Progenitor cell of endocrine pancreas (in vitro differentiated cells): ENCODE results near the gene LCORL. TPM values are rescaled to one million over a fixed set of nuclear protein-coding genes. Genes with fewer than 3 reads are reported as not detected.

ENCODE experiments used
- DNase-seq: peaks from one replicate; pipeline ENCODE4 v3.0.0; 2021; ENCODE audit warnings: low spot score; ENCODE audit not compliant: unreplicated experiment
- H3K27ac Mint-ChIP-seq: 2 replicates; pipeline ENCODE4 v1.8.0; 2021; ENCODE audit warnings: mild to moderate bottlenecking, moderate library complexity, mixed read lengths
- H3K27me3 Mint-ChIP-seq: 2 replicates; pipeline ENCODE4 v1.8.0; 2021; ENCODE audit warnings: mixed read lengths
- H3K36me3 Mint-ChIP-seq: 2 replicates; pipeline ENCODE4 v1.8.0; 2022; ENCODE audit warnings: mixed read lengths; ENCODE audit not compliant: insufficient read depth
- H3K4me1 Mint-ChIP-seq: 2 replicates; pipeline ENCODE4 v1.8.0; 2021; ENCODE audit warnings: low read depth, mixed read lengths
- H3K4me3 Mint-ChIP-seq: 2 replicates; pipeline ENCODE4 v1.8.0; 2021; ENCODE audit warnings: low read depth, mild to moderate bottlenecking, moderate library complexity, mixed read lengths
- H3K9me3 Mint-ChIP-seq: 2 replicates; pipeline ENCODE4 v1.8.0; 2021; ENCODE audit warnings: low read depth, mixed read lengths
- total RNA-seq: library from RNA; stranded (reverse); gene quantifications from 2 replicates; pipeline ENCODE4 v1.2.1, GENCODE V29; 2021
- TF ChIP-seq, protein P1 (sequence below): fragments of 200-600 bp; sonication (generic); IDR thresholded peaks from one replicate; pipeline ENCODE4 v1.5.0; 2021; ENCODE audit warnings: antibody characterized with exemption, mild to moderate bottlenecking; ENCODE audit not compliant: unreplicated experiment

Gene LCORL
- total RNA-seq, 1 donor from 2014 or later = 22.3 TPM

DNA sequence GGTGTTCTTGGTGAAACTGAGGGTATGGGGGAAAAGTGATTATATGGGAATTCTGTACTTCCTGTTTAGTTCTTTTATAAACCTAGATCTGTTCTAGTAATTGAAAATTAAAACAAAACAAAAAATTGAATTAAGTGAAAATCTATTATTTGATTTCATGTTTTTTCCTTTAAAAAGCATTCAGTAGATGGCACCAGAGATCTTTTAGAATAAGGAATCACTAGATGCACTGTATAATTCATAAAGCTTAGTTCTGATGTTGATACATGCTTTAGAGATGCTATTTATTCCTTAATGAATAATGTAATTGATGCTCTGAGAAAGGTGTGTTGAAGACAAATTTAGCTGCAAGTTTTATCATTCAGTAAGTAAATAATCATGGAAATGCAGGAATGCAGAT lies 87.3 kb downstream of the LCORL start:
- H3K9me3 Mint-ChIP-seq = peaks cover 41% of the 10 kb centered on the region
- no peak overlapping the region for H3K27ac Mint-ChIP-seq
- H3K4me1 Mint-ChIP-seq = no peaks in the 10 kb centered on the region
- DNase-seq = no peak
- TF ChIP-seq, protein P1, sequence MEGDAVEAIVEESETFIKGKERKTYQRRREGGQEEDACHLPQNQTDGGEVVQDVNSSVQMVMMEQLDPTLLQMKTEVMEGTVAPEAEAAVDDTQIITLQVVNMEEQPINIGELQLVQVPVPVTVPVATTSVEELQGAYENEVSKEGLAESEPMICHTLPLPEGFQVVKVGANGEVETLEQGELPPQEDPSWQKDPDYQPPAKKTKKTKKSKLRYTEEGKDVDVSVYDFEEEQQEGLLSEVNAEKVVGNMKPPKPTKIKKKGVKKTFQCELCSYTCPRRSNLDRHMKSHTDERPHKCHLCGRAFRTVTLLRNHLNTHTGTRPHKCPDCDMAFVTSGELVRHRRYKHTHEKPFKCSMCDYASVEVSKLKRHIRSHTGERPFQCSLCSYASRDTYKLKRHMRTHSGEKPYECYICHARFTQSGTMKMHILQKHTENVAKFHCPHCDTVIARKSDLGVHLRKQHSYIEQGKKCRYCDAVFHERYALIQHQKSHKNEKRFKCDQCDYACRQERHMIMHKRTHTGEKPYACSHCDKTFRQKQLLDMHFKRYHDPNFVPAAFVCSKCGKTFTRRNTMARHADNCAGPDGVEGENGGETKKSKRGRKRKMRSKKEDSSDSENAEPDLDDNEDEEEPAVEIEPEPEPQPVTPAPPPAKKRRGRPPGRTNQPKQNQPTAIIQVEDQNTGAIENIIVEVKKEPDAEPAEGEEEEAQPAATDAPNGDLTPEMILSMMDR = no peak
- H3K36me3 Mint-ChIP-seq = peaks cover 40% of the 10 kb centered on the region
- H3K4me3 Mint-ChIP-seq = no peak overlapping the region
- no peaks in the 10 kb centered on the region for H3K27me3 Mint-ChIP-seq

DNA sequence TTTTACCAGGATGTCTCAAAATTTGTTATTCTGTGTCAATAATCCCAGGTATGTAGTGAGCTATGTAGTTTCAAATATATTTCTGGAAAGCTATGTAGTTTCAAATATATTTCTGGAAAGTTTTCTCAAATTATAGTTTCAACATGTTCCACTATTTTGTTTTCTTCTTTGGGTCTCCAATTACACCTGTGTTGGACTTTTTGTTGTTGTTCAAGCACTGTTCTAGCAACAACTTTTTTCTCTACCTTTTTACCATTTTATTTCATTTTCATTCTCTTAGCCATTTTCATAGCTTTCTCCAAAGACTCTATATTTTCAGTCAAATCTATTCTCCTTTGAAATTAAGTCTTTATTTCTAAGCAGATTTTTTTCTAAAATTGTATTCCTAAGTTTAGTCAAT lies 88.4 kb downstream of the LCORL start:
- peaks cover 42% of the 10 kb centered on the region for H3K9me3 Mint-ChIP-seq
- DNase-seq = no peak
- TF ChIP-seq, protein P1 = no peak
- peaks cover 42% of the 10 kb centered on the region for H3K36me3 Mint-ChIP-seq
- no peaks in the 10 kb centered on the region for H3K27me3 Mint-ChIP-seq
- no peak overlapping the region for H3K4me3 Mint-ChIP-seq
- H3K27ac Mint-ChIP-seq = no peak overlapping the region
- no peaks in the 10 kb centered on the region for H3K4me1 Mint-ChIP-seq

DNA sequence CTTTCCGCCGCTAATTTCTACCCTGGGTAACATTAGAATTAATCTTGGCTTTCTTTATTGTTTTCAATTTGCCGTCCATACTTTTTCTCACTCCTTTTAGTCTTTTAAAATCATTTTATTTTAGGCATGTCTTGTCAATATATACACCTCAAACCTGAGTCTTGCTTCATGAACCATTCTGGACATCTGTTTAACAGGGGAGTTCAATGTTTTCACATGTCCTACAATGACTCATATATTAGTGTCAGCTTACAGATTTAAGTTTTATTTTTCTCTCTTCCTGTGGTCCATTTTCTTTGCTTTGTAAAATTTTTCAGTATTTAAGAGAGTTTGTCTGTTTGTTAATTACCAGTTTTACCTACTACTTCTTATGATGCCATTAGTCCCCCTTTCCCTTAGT lies 89.5 kb downstream of the LCORL start:
- Mint-ChIP-seq H3K9me3 (peaks cover 42% of the 10 kb centered on the region), H3K4me3 (no peak overlapping the region), H3K27me3 (no peaks in the 10 kb centered on the region), H3K36me3 (peaks cover 44% of the 10 kb centered on the region), H3K4me1 (no peaks in the 10 kb centered on the region), H3K27ac (no peak overlapping the region)
- TF ChIP-seq, protein P1 = no peak
- DNase-seq = no peak

DNA sequence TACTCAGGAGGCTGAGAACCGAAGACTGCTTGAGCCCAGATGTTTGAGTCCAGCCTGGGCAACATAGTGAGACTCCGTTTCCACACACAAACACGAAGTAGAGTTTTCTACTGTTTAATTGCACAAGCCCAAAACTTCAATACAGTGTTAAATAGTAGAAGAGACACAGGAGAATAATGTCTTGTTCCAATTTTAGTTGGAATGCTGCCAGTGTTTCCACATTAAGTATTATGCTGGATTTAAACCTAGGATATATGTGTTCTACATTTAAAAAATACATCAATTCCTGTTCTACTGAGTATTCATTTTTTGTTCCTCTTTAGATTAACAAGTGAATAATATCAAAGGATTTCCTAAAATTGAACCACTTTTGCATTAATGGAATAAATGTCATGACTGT lies 91.3 kb downstream of the LCORL start:
- H3K4me3 Mint-ChIP-seq = no peak overlapping the region
- no peak overlapping the region for H3K27ac Mint-ChIP-seq
- no peak for DNase-seq
- H3K9me3 Mint-ChIP-seq = peaks cover 32% of the 10 kb centered on the region
- no peaks in the 10 kb centered on the region for H3K4me1 Mint-ChIP-seq
- H3K36me3 Mint-ChIP-seq = peaks cover 43% of the 10 kb centered on the region
- no peaks in the 10 kb centered on the region for H3K27me3 Mint-ChIP-seq
- TF ChIP-seq, protein P1 = no peak

DNA sequence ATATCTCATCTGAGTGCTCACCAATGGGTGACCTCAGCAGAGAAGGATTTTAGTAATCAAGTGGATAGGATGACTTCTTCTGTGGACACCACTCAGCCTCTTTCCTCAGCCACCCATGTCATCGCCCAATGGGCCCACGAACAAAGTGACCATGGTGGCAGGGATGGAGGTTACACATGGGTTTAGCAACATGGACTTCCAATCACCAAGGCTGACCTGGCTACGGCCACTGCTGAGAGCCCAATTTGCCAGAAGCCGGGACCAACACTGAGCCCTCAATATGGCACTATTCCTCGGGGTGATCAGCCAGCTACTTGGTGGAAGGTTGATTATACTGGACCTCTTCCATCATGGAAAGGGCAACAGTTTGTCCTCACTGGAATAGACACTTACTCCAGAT lies 97.4 kb downstream of the LCORL start:
- no peak for DNase-seq
- TF ChIP-seq, protein P1 = no peak
- no peak overlapping the region for H3K4me3 Mint-ChIP-seq
- no peak overlapping the region for H3K27ac Mint-ChIP-seq
- no peaks in the 10 kb centered on the region for H3K9me3 Mint-ChIP-seq
- H3K27me3 Mint-ChIP-seq = no peaks in the 10 kb centered on the region
- peaks cover 34% of the 10 kb centered on the region for H3K36me3 Mint-ChIP-seq
- peaks cover 8% of the 10 kb centered on the region for H3K4me1 Mint-ChIP-seq

DNA sequence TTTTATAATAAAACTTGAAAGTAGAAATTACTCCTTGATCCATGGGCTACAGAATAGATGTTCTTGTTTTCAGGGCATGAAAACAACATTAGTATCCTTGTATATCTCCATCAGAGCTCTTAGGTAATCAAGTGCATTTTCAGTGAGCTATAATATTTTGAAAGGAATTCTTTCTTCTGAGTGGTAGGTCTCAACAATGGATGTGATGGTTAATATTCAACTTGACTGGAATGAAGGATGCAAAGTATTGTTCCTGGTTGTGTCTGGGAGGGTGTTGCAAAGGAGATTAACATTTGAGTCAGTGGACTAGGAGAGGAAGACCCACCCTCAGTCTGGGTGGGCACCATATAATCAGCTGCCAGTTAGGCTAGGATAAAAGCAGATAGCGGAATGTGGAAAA lies 100.1 kb downstream of the LCORL start:
- no peaks in the 10 kb centered on the region for H3K27me3 Mint-ChIP-seq
- DNase-seq = no peak
- H3K4me1 Mint-ChIP-seq = peaks cover 17% of the 10 kb centered on the region
- H3K27ac Mint-ChIP-seq = no peak overlapping the region
- peaks cover 30% of the 10 kb centered on the region for H3K36me3 Mint-ChIP-seq
- H3K4me3 Mint-ChIP-seq = no peak overlapping the region
- TF ChIP-seq, protein P1 = no peak
- H3K9me3 Mint-ChIP-seq = no peaks in the 10 kb centered on the region
